ENCODE data around the gene PILRB. TPM values are rescaled to one million over a fixed set of nuclear protein-coding genes. Genes with fewer than 3 reads are reported as not detected.
A peak's percentile ranks its signal among the peaks of the same experiment; 100 is the strongest.
"Not testable (repeated sequence)": the region's sequence is repeated elsewhere in the genome, so short reads cannot be mapped to it uniquely, and the experiment has no call there.

Gene PILRB
- total and polyA plus RNA-seq, 2 donors from 2014 or later = 45.0 to 76.4 TPM

DNA sequence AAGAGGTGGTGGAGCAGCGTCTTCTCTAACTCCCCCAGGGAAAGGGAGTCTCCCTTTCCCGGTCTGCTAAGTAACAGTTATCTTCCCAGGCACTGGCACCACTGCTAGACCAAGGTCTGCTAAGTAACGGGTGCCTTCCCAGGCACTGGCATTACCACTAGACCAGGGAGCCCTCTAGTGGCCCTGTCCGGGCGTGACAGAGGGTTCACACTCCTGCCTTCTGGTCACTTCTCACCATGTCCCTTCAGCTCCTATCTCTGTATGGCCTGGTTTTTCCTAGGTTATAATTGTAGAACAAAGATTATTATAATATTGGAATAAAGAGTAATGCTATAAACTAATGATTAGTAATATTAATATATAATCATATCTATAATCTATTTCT, 12.6 kb upstream of the PILRB start:
- DNase-seq = peak; percentile 57 to 90 (median 62)
- H3K36me3 ChIP-seq (ENCODE audit: control insufficient read depth in 2 of 3, insufficient read depth in 3 of 3, low read length in 3 of 3) = peaks cover 7 to 30% (median 26%) of the 10 kb centered on the region in 3 donors
- TF ChIP-seq, protein P1, sequence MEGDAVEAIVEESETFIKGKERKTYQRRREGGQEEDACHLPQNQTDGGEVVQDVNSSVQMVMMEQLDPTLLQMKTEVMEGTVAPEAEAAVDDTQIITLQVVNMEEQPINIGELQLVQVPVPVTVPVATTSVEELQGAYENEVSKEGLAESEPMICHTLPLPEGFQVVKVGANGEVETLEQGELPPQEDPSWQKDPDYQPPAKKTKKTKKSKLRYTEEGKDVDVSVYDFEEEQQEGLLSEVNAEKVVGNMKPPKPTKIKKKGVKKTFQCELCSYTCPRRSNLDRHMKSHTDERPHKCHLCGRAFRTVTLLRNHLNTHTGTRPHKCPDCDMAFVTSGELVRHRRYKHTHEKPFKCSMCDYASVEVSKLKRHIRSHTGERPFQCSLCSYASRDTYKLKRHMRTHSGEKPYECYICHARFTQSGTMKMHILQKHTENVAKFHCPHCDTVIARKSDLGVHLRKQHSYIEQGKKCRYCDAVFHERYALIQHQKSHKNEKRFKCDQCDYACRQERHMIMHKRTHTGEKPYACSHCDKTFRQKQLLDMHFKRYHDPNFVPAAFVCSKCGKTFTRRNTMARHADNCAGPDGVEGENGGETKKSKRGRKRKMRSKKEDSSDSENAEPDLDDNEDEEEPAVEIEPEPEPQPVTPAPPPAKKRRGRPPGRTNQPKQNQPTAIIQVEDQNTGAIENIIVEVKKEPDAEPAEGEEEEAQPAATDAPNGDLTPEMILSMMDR (IDR thresholded peaks at IDR 0.05; ENCODE audit: borderline replicate concordance, extremely low read depth, insufficient read depth) = peak; percentile 48
- H3K27me3 ChIP-seq (ENCODE audit: control insufficient read depth, insufficient read depth, low read length); H3K27ac ChIP-seq (ENCODE audit: low read depth in 2 of 2, low read length in 2 of 2); H3K9ac ChIP-seq (ENCODE audit: low read length in 3 of 3); intact Hi-C loops (cut with DNase I); H3K4me1 ChIP-seq (ENCODE audit: control insufficient read depth in 2 of 3, insufficient read depth in 2 of 3, low read depth in 1 of 3, low read length in 3 of 3); FAIRE-seq; H3K9me3 ChIP-seq (ENCODE audit: control insufficient read depth in 2 of 3, insufficient read depth in 1 of 3, low read length in 3 of 3); H3K4me3 ChIP-seq (ENCODE audit: low read length in 3 of 3): not testable (repeated sequence)

DNA sequence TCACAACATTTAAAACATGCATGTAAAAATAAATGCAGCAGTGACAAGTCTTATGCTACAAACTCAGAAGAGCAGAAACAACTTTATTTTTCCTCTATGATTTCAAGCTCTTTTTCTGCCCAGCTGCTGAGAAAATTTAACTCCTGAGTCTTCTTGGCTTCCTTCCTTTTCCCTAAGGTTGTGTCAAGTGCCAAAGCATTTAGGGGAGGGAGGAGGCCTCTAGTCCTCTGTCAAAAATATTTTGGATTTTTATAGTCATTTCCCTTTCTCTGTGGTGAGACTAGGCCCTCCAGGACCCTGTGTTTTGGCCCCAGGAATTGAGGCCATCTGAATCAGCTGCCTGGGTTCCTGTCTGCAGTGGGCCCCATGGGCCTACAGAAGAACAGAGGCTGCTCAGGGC, 11.0 kb upstream of the PILRB start:
- Histone ChIP-seq H3K9ac (ENCODE audit: low read length in 3 of 3) (no peak overlapping the region), H3K27ac (ENCODE audit: low read depth in 2 of 2, low read length in 2 of 2) (no peak overlapping the region), H3K36me3 (ENCODE audit: control insufficient read depth in 2 of 3, insufficient read depth in 3 of 3, low read length in 3 of 3) (peaks cover 7 to 41% (median 31%) of the 10 kb centered on the region in 3 donors), H3K4me3 (ENCODE audit: low read length in 3 of 3) (no peak overlapping the region), H3K9me3 (ENCODE audit: control insufficient read depth in 2 of 3, insufficient read depth in 1 of 3, low read length in 3 of 3) (no peaks in the 10 kb centered on the region), H3K4me1 (ENCODE audit: control insufficient read depth in 2 of 3, insufficient read depth in 2 of 3, low read depth in 1 of 3, low read length in 3 of 3) (no peaks in the 10 kb centered on the region), H3K27me3 (ENCODE audit: control insufficient read depth, insufficient read depth, low read length) (no peaks in the 10 kb centered on the region)
- no peak for FAIRE-seq
- TF ChIP-seq, protein P1 (IDR thresholded peaks at IDR 0.05; ENCODE audit: borderline replicate concordance, extremely low read depth, insufficient read depth) = no peak
- intact Hi-C loops (cut with DNase I) = no loop called here
- DNase-seq = peak in 1 of 5 donors; percentile 5

DNA sequence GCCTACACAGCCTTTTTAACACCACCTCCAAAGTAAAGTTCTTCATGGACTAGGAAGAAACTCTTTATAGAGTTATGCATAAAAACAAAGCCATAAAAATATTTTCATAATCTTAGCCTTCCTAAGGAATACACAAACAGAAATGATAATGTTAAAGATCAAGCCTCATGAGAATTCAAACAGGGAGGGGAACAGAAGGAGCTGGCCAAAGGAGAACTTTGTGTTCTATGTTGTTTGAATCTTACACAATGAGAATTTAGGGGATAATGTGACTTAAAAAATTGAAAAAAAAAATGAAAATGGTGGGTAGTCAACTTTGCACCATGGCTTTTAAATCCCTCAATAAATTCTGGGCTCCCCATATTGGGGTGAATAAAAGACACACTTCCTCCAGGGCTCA, 9.1 kb upstream of the PILRB start:
- Histone ChIP-seq H3K4me3 (ENCODE audit: low read length in 3 of 3) (no peak overlapping the region), H3K9me3 (ENCODE audit: control insufficient read depth in 2 of 3, insufficient read depth in 1 of 3, low read length in 3 of 3) (no peaks in the 10 kb centered on the region), H3K27ac (ENCODE audit: low read depth in 2 of 2, low read length in 2 of 2) (no peak overlapping the region), H3K9ac (ENCODE audit: low read length in 3 of 3) (no peak overlapping the region), H3K36me3 (ENCODE audit: control insufficient read depth in 2 of 3, insufficient read depth in 3 of 3, low read length in 3 of 3) (peaks cover 7 to 41% (median 27%) of the 10 kb centered on the region in 3 donors), H3K27me3 (ENCODE audit: control insufficient read depth, insufficient read depth, low read length) (no peaks in the 10 kb centered on the region), H3K4me1 (ENCODE audit: control insufficient read depth in 2 of 3, insufficient read depth in 2 of 3, low read depth in 1 of 3, low read length in 3 of 3) (no peaks in the 10 kb centered on the region)
- no peak for DNase-seq
- intact Hi-C loops (cut with DNase I) = no loop called here
- TF ChIP-seq, protein P1 (IDR thresholded peaks at IDR 0.05; ENCODE audit: borderline replicate concordance, extremely low read depth, insufficient read depth) = no peak
- FAIRE-seq = no peak

DNA sequence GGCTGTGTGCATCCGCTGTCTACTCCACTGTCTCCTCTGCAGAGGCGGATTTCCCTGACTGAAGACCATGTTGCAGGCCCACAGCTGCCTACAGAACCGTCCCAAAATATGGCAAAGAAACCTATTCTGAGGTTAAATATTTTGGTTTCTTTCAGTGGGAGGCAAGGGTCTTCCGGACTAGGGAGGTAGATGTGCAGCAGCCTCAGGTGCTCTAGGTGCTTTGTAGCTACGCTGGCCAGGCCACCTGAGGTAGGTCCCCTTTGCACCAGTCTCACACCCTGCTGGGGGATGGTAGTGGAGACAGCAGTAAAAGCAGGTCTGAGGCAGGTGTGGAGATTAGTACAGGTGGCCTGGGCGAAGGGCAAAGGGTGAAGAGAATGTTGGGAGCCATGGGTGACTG, 8.2 kb upstream of the PILRB start:
- no peak overlapping the region for H3K9ac ChIP-seq (ENCODE audit: low read length in 3 of 3)
- no peak overlapping the region for H3K27ac ChIP-seq (ENCODE audit: low read depth in 2 of 2, low read length in 2 of 2)
- no peaks in the 10 kb centered on the region for H3K4me1 ChIP-seq (ENCODE audit: control insufficient read depth in 2 of 3, insufficient read depth in 2 of 3, low read depth in 1 of 3, low read length in 3 of 3)
- DNase-seq = peak in 1 of 5 donors; percentile 9
- H3K4me3 ChIP-seq (ENCODE audit: low read length in 3 of 3) = no peak overlapping the region
- intact Hi-C loops (cut with DNase I) = no loop called here
- H3K36me3 ChIP-seq (ENCODE audit: control insufficient read depth in 2 of 3, insufficient read depth in 3 of 3, low read length in 3 of 3) = peaks cover 7 to 44% (median 34%) of the 10 kb centered on the region in 3 donors
- H3K27me3 ChIP-seq (ENCODE audit: control insufficient read depth, insufficient read depth, low read length) = no peaks in the 10 kb centered on the region
- no peaks in the 10 kb centered on the region for H3K9me3 ChIP-seq (ENCODE audit: control insufficient read depth in 2 of 3, insufficient read depth in 1 of 3, low read length in 3 of 3)
- no peak for FAIRE-seq
- TF ChIP-seq, protein P1 (IDR thresholded peaks at IDR 0.05; ENCODE audit: borderline replicate concordance, extremely low read depth, insufficient read depth) = no peak

Data from kidney (tissue), 14 donors.